NCI-H345 treated with DMSO at 0.1 percent for 48 hours (cell line): ENCODE measurements around the gene EPHA10.
"Not testable (repeated sequence)": the region's sequence is repeated elsewhere in the genome, so short reads cannot be mapped to it uniquely, and the experiment has no call there.

Source experiments
- DNase-seq: peaks from one replicate; lab custom pipeline; 2025; ENCODE audit not compliant: unreplicated experiment; lab: John Stamatoyannopoulos, UW

The EPHA10 gene

GRCh38 chr1:37717631-37718030 lies 47.3 kb downstream of the EPHA10 start:
- DNase-seq: no peak

GRCh38 chr1:37716321-37716720 lies 48.6 kb downstream of the EPHA10 start:
- no peak for DNase-seq

GRCh38 chr1:37714689-37715088 lies 50.2 kb downstream of the EPHA10 start:
- no peak for DNase-seq

- no peak for DNase-seq
Measured at GRCh38 chr1:37714226-37714625, 50.7 kb downstream of the EPHA10 start.

- DNase-seq: no peak
Measured at GRCh38 chr1:37708471-37708870, 56.4 kb downstream of the EPHA10 start.

- no peak for DNase-seq
Measured at GRCh38 chr1:37705399-37705798, 59.5 kb downstream of the EPHA10 start.

GRCh38 chr1:37704966-37705365 lies 60.0 kb downstream of the EPHA10 start:
- DNase-seq: no peak

GRCh38 chr1:37703061-37703460 lies 61.9 kb downstream of the EPHA10 start:
- no peak for DNase-seq

- no peak for DNase-seq
Measured at GRCh38 chr1:37701051-37701450, 63.9 kb downstream of the EPHA10 start.

GRCh38 chr1:37699147-37699546 lies 65.8 kb downstream of the EPHA10 start:
- no peak for DNase-seq

- no peak for DNase-seq
Measured at GRCh38 chr1:37697737-37698136, 67.2 kb downstream of the EPHA10 start.

GRCh38 chr1:37697090-37697489 lies 67.8 kb downstream of the EPHA10 start:
- DNase-seq: no peak

GRCh38 chr1:37692834-37693175 lies 72.1 kb downstream of the EPHA10 start:
- DNase-seq: no peak

- DNase-seq: peak; percentile 95
Measured at GRCh38 chr1:37692078-37692833, 72.7 kb downstream of the EPHA10 start, which contains the start of gene CDCA8. Gene CDCA8 (plus strand): TSS chr1:37692516. CDS start chr1:37692691, 175 bp downstream.

- no peak for DNase-seq
Measured at GRCh38 chr1:37691497-37692077, 73.3 kb downstream of the EPHA10 start.

- DNase-seq: no peak
Measured at GRCh38 chr1:37688926-37689325, 76.0 kb downstream of the EPHA10 start.

GRCh38 chr1:37687764-37688163 lies 77.2 kb downstream of the EPHA10 start:
- DNase-seq: not testable (repeated sequence)

- DNase-seq: no peak
Measured at GRCh38 chr1:37685722-37686121, 79.2 kb downstream of the EPHA10 start.

- DNase-seq: not testable (repeated sequence)
Measured at GRCh38 chr1:37684182-37684581, 80.7 kb downstream of the EPHA10 start.

- DNase-seq: peak; percentile 24
Measured at GRCh38 chr1:37682334-37682987, 82.5 kb downstream of the EPHA10 start.

- DNase-seq: no peak
Measured at GRCh38 chr1:37680933-37681332, 84.0 kb downstream of the EPHA10 start.

- DNase-seq: no peak
Measured at GRCh38 chr1:37677808-37678207, 87.1 kb downstream of the EPHA10 start.
